GM23338 (cell line): ENCODE results near the gene ATP5F1B. TPM values are rescaled to one million over a fixed set of nuclear protein-coding genes. Genes with fewer than 3 reads are reported as not detected.

Experiments used
- ATAC-seq: fragments of 200-7000 bp; cut with Tn5 transposase; 3 replicates; pipeline ENCODE4 v1.9.1; 2020
- DNase-seq: peaks from one replicate; pipeline ENCODE4 v3.0.0-alpha.2; 2015; ENCODE audit warnings: low spot score
- H2AFZ ChIP-seq: fragments of 200-600 bp; sonication (generic); 2 replicates; pipeline ENCODE4 v1.8.0; 2016; ENCODE audit warnings: antibody characterized with exemption, mild to moderate bottlenecking, moderate library complexity
- H3F3A ChIP-seq: fragments of 200-600 bp; sonication (generic); replicated peaks from 2 replicates; pipeline ENCODE4 v1.8.0; 2017; ENCODE audit warnings: antibody characterized with exemption, mixed run types, low read depth
- H3K27ac ChIP-seq: fragments of 200-600 bp; sonication (generic); 2 replicates; pipeline ENCODE4 v1.6.1; 2016; ENCODE audit warnings: low read depth
- H3K27me3 ChIP-seq: fragments of 200-600 bp; sonication (generic); 2 replicates; pipeline ENCODE4 v1.8.0; 2016; ENCODE audit warnings: mild to moderate bottlenecking, mixed run types, moderate library complexity; ENCODE audit not compliant: insufficient read depth
- H3K36me3 ChIP-seq: fragments of 200-600 bp; sonication (generic); 2 replicates; pipeline ENCODE4 v1.8.0; 2016; ENCODE audit warnings: mild to moderate bottlenecking; ENCODE audit not compliant: insufficient read depth
- H3K4me1 ChIP-seq: fragments of 200-600 bp; sonication (generic); 2 replicates; pipeline ENCODE4 v1.8.0; 2016; ENCODE audit warnings: mild to moderate bottlenecking, moderate library complexity; ENCODE audit not compliant: insufficient read depth
- H3K4me2 ChIP-seq: fragments of 200-600 bp; sonication (generic); 2 replicates; pipeline ENCODE4 v1.7.1; 2017; ENCODE audit warnings: mixed run types
- H3K4me3 ChIP-seq: fragments of 200-600 bp; sonication (generic); 2 replicates; pipeline ENCODE4 v1.6.1; 2016; ENCODE audit warnings: mixed run types
- H3K79me2 ChIP-seq: fragments of 200-600 bp; sonication (generic); replicated peaks from 2 replicates; pipeline ENCODE4 v1.8.0; 2017; ENCODE audit warnings: mild to moderate bottlenecking; ENCODE audit not compliant: insufficient read depth
- H3K9me2 ChIP-seq: fragments of 200-600 bp; sonication (generic); 2 replicates; pipeline ENCODE4 v1.8.0; 2017; ENCODE audit not compliant: insufficient read depth
- H4K20me1 ChIP-seq: fragments of 200-600 bp; sonication (generic); replicated peaks from 2 replicates; pipeline ENCODE4 v1.8.0; 2017; ENCODE audit warnings: mild to moderate bottlenecking; ENCODE audit not compliant: insufficient read depth
- H3K27ac Mint-ChIP-seq: 2 replicates; pipeline ENCODE4 v1.8.0; 2020; ENCODE audit warnings: inconsistent platforms, mild to moderate bottlenecking, moderate library complexity, mixed read lengths
- H3K27me3 Mint-ChIP-seq: 3 replicates; pipeline ENCODE4 v1.8.0; 2022; ENCODE audit warnings: low read depth, mild to moderate bottlenecking, moderate library complexity, mixed read lengths, inconsistent platforms; ENCODE audit not compliant: insufficient read depth, poor library complexity
- H3K36me3 Mint-ChIP-seq: 3 replicates; pipeline ENCODE4 v1.8.0; 2021; ENCODE audit warnings: low read depth, mild to moderate bottlenecking, inconsistent platforms, moderate library complexity, mixed read lengths
- H3K4me1 Mint-ChIP-seq: 3 replicates; pipeline ENCODE4 v1.8.0; 2020; ENCODE audit warnings: mild to moderate bottlenecking, inconsistent platforms, mixed read lengths
- H3K4me3 Mint-ChIP-seq: 3 replicates; pipeline ENCODE4 v1.8.0; 2021; ENCODE audit warnings: moderate library complexity, mild to moderate bottlenecking, inconsistent platforms, mixed read lengths
- H3K9me3 Mint-ChIP-seq: 3 replicates; pipeline ENCODE4 v1.8.0; 2020; ENCODE audit warnings: moderate library complexity, mild to moderate bottlenecking, inconsistent platforms, mixed read lengths
- CTCF ChIP-seq, 2 experiments: fragments of 200-600 bp in 1 of 2; sonication (generic) in 1 of 2; conservative IDR thresholded peaks; 2 replicates each; pipeline versions ENCODE4 v1.5.1 to v1.6.1; 2016 to 2017; ENCODE audit warnings: antibody characterized with exemption in 2 of 2, low read depth in 2 of 2, mild to moderate bottlenecking in 2 of 2, moderate library complexity in 1 of 2
- POLR2AphosphoS5 ChIP-seq: IDR thresholded peaks from 2 replicates; pipeline ENCODE4 v1.6.1; 2016; ENCODE audit warnings: antibody characterized with exemption, low read depth
- STAT1 ChIP-seq: IDR thresholded peaks from one replicate; pipeline ENCODE4 v1.6.1; 2016; ENCODE audit warnings: antibody characterized with exemption; ENCODE audit not compliant: unreplicated experiment
- ZNF114 ChIP-seq: fragments of 250-450 bp; sonication (Bioruptor Pico); IDR thresholded peaks from 2 replicates; pipeline ENCODE4 v1.5.0; 2020; ENCODE audit warnings: mild to moderate bottlenecking, moderate library complexity
- ZNF331 ChIP-seq: fragments of 250-450 bp; sonication (Bioruptor Pico); IDR thresholded peaks from 2 replicates; pipeline ENCODE4 v1.5.0; 2020; ENCODE audit warnings: low read depth, mild to moderate bottlenecking, moderate library complexity
- ZNF462 ChIP-seq: fragments of 250-450 bp; sonication (Bioruptor Pico); IDR thresholded peaks from 2 replicates; pipeline ENCODE4 v1.5.0; 2020; ENCODE audit warnings: mild to moderate bottlenecking, moderate library complexity
- polyA plus RNA-seq: library from polyadenylated mRNA; unstranded; fragments of >200 nt; fragmentation: Nextera tagmentation; extraction: Ambion mirVana; gene quantifications from 2 replicates; pipeline ENCODE4 v1.2.1, GENCODE V29; 2016
- total RNA-seq: library from RNA; depleted of rRNA; stranded (reverse); fragments of >200 nt; shearing (Covaris generic); gene quantifications from 2 replicates; pipeline ENCODE4 v1.2.3, GENCODE V29; 2014
- TF ChIP-seq, protein P1 (sequence below): IDR thresholded peaks from 2 replicates; pipeline ENCODE4 v1.6.1; 2016; ENCODE audit warnings: antibody characterized with exemption

ATP5F1B gene
- total and polyA plus RNA-seq, 2 experiments from 2014 or later = 763 to 956 TPM

GRCh38 chr12:56687223-56688128, 41.7 kb upstream of the ATP5F1B start:
- DNase-seq (no peak), ATAC-seq (peak; percentile 39)
- Histone ChIP-seq H3K27me3 (no peaks in the 10 kb centered on the region), H3F3A (peaks cover 28% of the 10 kb centered on the region), H2AFZ (no peak overlapping the region), H4K20me1 (peaks cover 39% of the 10 kb centered on the region), H3K4me3 (peak overlapping the region; percentile 98), H3K9me2 (no peaks in the 10 kb centered on the region), H3K4me2 (peak overlapping the region; percentile 94), H3K4me1 (peaks cover 30% of the 10 kb centered on the region), H3K79me2 (peaks cover 59% of the 10 kb centered on the region), H3K36me3 (peaks cover 3% of the 10 kb centered on the region; the same call in 1 of the 2 replicates), H3K27ac (peak overlapping the region; percentile 100)
- H3K36me3 Mint-ChIP-seq = peaks cover 44% of the 10 kb centered on the region
- peak overlapping the region; percentile 99 for H3K27ac Mint-ChIP-seq
- TF ChIP-seq POLR2AphosphoS5 = no peak; the same call in 1 of the 2 replicates
- TF ChIP-seq, protein P1, sequence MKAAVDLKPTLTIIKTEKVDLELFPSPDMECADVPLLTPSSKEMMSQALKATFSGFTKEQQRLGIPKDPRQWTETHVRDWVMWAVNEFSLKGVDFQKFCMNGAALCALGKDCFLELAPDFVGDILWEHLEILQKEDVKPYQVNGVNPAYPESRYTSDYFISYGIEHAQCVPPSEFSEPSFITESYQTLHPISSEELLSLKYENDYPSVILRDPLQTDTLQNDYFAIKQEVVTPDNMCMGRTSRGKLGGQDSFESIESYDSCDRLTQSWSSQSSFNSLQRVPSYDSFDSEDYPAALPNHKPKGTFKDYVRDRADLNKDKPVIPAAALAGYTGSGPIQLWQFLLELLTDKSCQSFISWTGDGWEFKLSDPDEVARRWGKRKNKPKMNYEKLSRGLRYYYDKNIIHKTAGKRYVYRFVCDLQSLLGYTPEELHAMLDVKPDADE = no peak
- no peak for TF ChIP-seq ZNF114 (CRISPR knock-in tag)
- no peak for TF ChIP-seq CTCF (conservative IDR thresholded peaks at IDR 0.05; ENCODE audit: low read depth in 2 of 2)
- no peak for TF ChIP-seq ZNF331 (CRISPR knock-in tag)
- no peak for TF ChIP-seq ZNF462
- TF ChIP-seq STAT1 = no peak
- peaks cover 17% of the 10 kb centered on the region for H3K4me1 Mint-ChIP-seq
- peaks cover 28% of the 10 kb centered on the region for H3K27me3 Mint-ChIP-seq
- peak overlapping the region; percentile 100 for H3K4me3 Mint-ChIP-seq
- peaks cover 3% of the 10 kb centered on the region; the same call in 1 of the 3 replicates for H3K9me3 Mint-ChIP-seq
